ENCODE results near the gene ABCB8. TPM values are rescaled to one million over a fixed set of nuclear protein-coding genes. Genes with fewer than 3 reads are reported as not detected.

ABCB8 gene
- total RNA-seq, 1 experiment from 2014 or later, result 22.4 TPM

GRCh38 chr7:151081170-151082101, 53.2 kb downstream of the ABCB8 start:
- H3K4me3 ChIP-seq, result peak overlapping the region; percentile 89

GRCh38 chr7:151082141-151083070, 54.2 kb downstream of the ABCB8 start:
- H3K4me3 ChIP-seq, result peak overlapping the region; percentile 89
- DNase-seq, result no peak

More at GRCh38 chr7:151081170-151082101, 53.2 kb downstream of the ABCB8 start:
- Histone ChIP-seq H3K9me3 (no peaks in the 10 kb centered on the region), H3K27me3 (no peaks in the 10 kb centered on the region), H3K36me3 (peaks cover 11% of the 10 kb centered on the region)
- peak; percentile 53 for DNase-seq

DNA sequence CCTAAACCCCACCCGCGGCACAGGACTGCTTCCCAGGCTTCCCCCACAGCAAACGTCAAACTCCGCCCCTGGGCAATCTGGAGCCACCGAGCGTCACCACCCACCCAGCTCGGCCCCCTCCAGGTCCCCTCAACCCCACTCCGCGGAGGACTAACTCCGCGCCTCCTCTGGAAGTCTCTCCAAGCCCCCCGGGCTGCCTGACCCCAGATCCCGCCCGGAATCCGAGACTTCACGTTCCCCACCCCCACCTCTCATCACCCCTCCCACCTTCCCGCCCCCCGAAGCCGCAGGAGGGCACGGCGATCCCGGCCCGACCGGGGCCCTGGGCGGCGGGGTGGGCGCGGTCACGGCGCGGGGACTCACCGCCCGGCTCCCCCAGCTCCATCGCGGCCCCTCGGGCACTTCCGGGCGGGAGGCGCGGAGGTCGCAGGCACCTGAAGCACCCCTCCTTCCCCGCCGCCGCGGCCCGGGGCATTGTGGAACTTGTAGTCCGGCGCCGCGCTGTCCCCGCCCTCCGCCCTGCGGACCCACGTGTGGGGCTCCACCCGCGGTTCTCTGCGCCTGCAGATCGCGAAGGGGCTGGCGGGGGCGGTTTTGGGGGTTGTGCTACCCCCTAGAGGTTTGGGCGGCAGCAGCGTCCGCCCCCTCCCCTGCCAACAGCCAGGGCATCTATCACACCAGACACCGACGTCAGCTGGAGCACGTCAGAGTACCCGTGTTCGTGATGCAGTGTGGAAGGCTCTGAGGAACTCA, 55.0 kb downstream of the ABCB8 start, which contains the start of gene TMUB1:
TSS of gene TMUB1 (minus strand) at position 423 of the 753 bp plus-strand sequence. CDS start 930 bp downstream, outside the sequence.
- Histone ChIP-seq H3K4me3 (peak within 1 kb of the TSS; percentile 89), H3K9me3 (no peaks in the 10 kb centered on the region), H3K36me3 (peaks cover 11% of the 10 kb centered on the region), H3K27me3 (no peaks in the 10 kb centered on the region)
- peak; percentile 70 for DNase-seq

More at GRCh38 chr7:151082141-151083070, 54.2 kb downstream of the ABCB8 start:
- H3K9me3 ChIP-seq, result no peaks in the 10 kb centered on the region
- peaks cover 11% of the 10 kb centered on the region for H3K36me3 ChIP-seq
- H3K27me3 ChIP-seq, result no peaks in the 10 kb centered on the region

DNA sequence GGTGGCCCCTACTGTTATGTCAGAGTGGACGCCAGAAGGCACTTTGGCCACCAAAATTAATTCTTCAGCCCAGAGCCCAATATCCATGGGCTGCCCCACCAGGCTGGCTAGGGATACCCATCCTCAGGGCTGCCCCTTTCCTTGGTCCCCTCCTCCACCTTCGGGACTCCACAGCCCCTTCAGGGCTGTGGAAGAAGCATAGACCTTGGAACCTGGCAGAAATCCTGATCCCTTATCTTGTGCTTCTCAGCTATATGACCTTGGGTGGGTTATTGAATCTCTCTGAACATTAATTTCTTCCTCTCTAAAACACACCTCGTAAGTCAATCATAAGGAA, 55.5 kb downstream of the ABCB8 start:
- Histone ChIP-seq H3K36me3 (peaks cover 12% of the 10 kb centered on the region), H3K4me3 (peak overlapping the region; percentile 89), H3K27me3 (no peaks in the 10 kb centered on the region), H3K9me3 (no peaks in the 10 kb centered on the region)
- DNase-seq, result no peak

- DNase-seq, result no peak
- peaks cover 12% of the 10 kb centered on the region for H3K36me3 ChIP-seq
- no peaks in the 10 kb centered on the region for H3K9me3 ChIP-seq
- H3K4me3 ChIP-seq, result peak overlapping the region; percentile 52
- H3K27me3 ChIP-seq, result no peaks in the 10 kb centered on the region
Observed at GRCh38 chr7:151085329-151085690, 57.1 kb downstream of the ABCB8 start.

DNA sequence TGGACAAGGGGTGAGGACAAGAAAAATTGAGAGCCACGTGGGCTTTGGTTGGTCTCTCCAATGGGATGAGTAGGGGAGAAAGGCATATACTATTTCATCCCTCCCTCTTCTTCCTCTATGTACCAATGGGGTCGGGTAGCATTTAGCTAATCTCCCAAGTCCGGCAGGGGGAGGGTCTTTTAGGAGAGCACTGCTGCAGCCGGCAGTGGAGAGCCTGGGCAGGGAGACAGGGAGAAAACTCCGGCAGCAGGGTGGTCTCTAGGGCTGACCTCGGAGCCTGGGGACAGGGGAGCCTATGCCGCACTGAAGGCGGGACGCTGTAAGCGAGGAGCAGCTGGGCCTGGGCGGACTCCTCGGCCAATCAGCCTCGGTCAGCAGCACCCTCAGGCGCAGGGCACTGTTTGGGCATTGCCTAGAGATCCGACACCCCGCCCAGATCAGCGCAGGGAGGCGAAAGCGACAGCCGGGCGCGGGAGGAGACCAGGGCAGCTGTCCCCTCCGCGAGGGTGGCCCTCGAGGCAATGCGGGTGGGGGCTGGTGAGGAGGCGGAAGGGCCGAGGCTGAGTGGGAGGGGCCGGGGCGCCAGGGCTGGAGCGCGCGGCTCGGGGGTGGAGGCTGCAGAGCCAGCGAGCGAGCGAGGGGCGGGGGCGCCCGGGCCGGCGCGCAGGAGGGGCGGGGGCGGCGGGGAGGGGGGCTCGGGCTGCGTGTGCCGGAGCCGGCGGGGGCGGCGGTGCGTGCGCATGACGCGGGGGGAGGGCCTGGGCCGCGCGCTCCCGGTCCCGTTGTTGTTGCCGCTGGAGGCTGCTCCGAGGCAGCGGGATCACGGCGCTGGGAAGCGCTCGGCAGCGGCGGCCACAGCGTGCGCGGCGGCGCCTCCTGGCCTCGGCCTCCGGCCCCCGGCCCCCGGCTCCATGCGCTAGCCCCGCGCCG, 57.7 kb downstream of the ABCB8 start, which contains the start of gene AGAP3:
TSS of gene AGAP3 (plus strand) at position 785 of the 930 bp plus-strand sequence. CDS start 267 bp downstream, outside the sequence.
- H3K36me3 ChIP-seq, result peaks cover 9% of the 10 kb centered on the region
- no peaks in the 10 kb centered on the region for H3K27me3 ChIP-seq
- peak within 1 kb of the TSS; percentile 73 for H3K4me3 ChIP-seq
- H3K9me3 ChIP-seq, result no peaks in the 10 kb centered on the region
- DNase-seq, result peak; percentile 87

DNA sequence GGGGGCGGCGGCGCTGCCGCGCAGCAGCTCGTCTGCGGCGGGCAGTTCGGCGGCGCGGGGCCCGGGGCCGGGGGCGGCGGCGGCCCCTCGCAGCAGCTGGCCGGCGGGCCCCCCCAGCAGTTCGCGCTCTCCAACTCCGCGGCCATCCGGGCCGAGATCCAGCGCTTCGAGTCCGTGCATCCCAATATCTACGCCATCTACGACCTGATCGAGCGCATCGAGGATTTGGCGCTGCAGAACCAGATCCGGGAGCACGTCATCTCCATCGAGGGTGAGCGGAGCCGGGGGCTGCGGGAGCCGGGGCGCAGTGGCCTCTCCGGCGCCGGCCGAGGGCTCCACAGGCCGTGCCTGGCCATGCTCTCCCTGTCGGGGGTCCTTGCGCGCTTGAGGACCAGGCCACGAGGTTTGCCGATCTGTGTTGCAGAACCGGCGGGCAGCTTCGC, 58.6 kb downstream of the ABCB8 start:
- Histone ChIP-seq H3K36me3 (peaks cover 9% of the 10 kb centered on the region), H3K9me3 (no peaks in the 10 kb centered on the region)
- DNase-seq, result peak; percentile 11

DNA sequence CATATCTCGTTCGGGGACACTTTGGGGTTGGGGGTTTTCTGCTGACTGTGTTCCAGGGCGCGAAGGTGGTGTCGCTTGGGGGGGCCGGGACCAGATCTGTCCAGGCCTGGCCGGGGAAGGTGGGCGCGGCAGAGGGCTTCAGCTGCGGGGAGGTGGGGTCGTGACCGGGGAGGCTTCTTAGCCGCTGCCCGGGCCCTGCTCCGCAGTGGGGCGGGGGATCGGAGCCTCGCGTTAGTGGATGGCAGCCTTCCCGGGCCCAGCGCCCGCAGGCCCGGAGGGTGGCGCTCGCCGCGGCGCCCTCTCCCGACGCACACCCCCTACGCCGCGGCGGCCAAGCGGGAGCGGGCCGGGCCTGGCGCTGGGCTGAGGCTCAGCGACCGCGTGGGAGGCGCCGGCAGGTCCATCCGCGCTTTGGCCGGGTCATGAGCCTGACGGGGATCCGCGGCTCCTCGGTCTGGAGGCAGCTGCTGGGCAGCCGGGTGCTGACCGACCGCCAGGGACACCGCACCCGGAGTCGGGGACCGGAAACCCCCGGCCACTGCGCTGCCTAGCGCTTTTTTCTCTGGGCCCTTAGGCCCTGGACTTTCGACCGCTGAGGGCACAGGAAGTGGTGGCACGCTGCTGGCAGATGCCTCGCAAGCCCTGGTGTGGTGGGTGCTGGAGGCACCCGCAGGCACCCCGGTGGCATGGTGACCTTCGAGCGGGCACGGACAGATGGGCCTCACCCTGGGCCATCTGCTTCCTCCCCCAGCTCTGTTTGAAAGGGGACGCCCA, 59.2 kb downstream of the ABCB8 start:
- no peaks in the 10 kb centered on the region for H3K27me3 ChIP-seq
- DNase-seq, result peak; percentile 43
- peak overlapping the region; percentile 73 for H3K4me3 ChIP-seq
- no peaks in the 10 kb centered on the region for H3K9me3 ChIP-seq
- peaks cover 8% of the 10 kb centered on the region for H3K36me3 ChIP-seq

More for the DNA sequence above, 58.6 kb downstream of the ABCB8 start:
- H3K4me3 ChIP-seq, result peak overlapping the region; percentile 73
- no peaks in the 10 kb centered on the region for H3K27me3 ChIP-seq

DNA sequence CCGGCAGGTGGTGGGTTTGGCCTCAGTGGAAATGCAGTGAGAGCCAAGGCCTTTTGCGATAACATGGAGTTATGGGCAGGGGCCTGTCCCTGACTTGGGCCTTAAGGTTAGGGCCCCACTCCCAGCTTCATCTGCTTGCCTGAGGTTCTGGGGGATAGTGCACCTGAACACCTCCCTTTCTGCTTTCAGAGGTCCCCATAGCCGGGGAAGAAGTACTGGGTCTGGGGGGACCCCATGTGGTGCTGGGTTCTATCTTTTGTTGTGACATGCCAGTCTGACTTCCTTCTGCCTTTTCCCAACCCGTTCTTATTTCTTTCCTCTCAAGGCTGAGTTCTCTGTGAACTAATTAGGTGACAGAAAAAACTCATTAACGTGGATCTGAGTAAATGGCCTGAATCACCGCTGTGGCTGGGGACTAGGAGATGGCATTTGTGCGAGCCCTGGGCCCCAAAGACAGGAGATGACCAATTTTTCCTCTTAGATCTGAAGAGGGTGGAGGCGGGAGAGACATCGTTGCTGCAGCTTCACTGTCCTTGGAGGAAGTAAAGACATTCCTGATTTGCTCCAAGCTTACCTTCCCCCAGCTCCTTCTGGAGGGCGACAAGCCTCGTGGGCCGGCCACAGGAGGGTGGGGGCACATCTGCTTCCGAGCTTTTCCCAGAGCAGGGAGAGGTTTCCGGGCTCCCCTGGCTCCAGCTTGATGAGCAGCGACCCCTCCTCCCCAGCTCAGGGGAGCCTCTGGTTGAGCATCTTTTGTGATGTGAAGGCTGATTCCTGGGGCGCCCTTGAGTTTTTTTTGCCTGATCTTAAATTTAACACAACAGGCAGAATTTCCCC, 60.0 kb downstream of the ABCB8 start:
- DNase-seq, result no peak

GRCh38 chr7:151088856-151089699, 60.8 kb downstream of the ABCB8 start:
- DNase-seq, result peak; percentile 48
- no peaks in the 10 kb centered on the region for H3K27me3 ChIP-seq
- peak overlapping the region; percentile 73 for H3K4me3 ChIP-seq
- peaks cover 8% of the 10 kb centered on the region for H3K36me3 ChIP-seq
- H3K9me3 ChIP-seq, result no peaks in the 10 kb centered on the region

More for the DNA sequence above, 60.0 kb downstream of the ABCB8 start:
- Histone ChIP-seq H3K9me3 (no peaks in the 10 kb centered on the region), H3K27me3 (no peaks in the 10 kb centered on the region), H3K36me3 (peaks cover 8% of the 10 kb centered on the region), H3K4me3 (peak overlapping the region; percentile 73)

DNA sequence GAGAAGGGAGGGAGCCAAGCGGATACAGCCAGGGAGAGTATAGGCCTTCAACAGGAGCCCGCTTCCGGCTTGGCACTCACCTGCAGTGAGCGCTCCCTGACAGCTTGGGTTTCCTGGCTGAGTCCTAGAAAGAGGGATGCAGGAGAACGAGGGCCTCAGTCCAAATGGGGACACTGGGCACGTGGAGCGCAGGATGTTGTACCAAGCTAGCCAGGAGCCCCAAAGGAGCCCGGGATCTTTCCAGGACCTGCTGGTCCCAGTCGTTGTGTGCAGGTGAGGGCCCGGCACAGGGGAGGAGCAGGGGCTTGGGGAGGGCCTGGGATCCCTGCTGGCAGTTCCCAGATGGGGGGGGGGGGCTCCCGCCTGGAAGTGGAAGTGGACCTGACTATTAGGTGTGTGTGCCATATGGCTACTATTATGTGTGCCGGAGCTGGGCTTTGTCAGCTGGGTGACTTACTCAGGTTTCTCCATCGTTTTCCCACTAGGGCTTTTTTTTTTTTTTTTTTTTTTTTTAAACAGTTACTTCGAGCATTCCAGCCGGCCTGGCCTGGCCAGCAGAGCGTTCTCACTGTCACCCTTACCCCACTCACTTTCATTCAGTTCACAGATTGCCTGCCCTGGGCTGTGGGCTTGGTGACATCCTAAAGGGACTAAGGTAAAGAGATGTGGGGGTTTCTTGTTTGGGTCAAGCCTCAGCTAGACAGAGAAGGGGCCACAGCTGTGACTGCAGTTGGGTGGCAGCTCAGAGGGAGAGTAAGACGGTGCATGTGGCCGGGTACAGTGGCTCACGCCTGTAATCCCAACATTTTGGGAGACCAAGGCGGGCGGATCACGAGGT, 61.9 kb downstream of the ABCB8 start:
- Histone ChIP-seq H3K36me3 (peaks cover 8% of the 10 kb centered on the region), H3K4me3 (no peak overlapping the region), H3K27me3 (no peaks in the 10 kb centered on the region), H3K9me3 (no peaks in the 10 kb centered on the region)
- no peak for DNase-seq

- peaks cover 8% of the 10 kb centered on the region for H3K36me3 ChIP-seq
- no peak overlapping the region for H3K4me3 ChIP-seq
- DNase-seq, result no peak
- no peaks in the 10 kb centered on the region for H3K9me3 ChIP-seq
- H3K27me3 ChIP-seq, result no peaks in the 10 kb centered on the region
Observed at GRCh38 chr7:151091003-151091402, 62.8 kb downstream of the ABCB8 start.

All from MG63 (cell line).